GM18909 (cell line): ENCODE results near the gene PSMD12.
"Not testable (repeated sequence)": the region's sequence is repeated elsewhere in the genome, so short reads cannot be mapped to it uniquely, and the experiment has no call there.

Experiments
- ATAC-seq: cut with Tn5 transposase; IDR thresholded peaks from one replicate; pipeline ENCODE4 v1.9.1; 2021; ENCODE audit warnings: mild to moderate bottlenecking; ENCODE audit not compliant: unreplicated experiment, poor library complexity

Gene PSMD12

DNA sequence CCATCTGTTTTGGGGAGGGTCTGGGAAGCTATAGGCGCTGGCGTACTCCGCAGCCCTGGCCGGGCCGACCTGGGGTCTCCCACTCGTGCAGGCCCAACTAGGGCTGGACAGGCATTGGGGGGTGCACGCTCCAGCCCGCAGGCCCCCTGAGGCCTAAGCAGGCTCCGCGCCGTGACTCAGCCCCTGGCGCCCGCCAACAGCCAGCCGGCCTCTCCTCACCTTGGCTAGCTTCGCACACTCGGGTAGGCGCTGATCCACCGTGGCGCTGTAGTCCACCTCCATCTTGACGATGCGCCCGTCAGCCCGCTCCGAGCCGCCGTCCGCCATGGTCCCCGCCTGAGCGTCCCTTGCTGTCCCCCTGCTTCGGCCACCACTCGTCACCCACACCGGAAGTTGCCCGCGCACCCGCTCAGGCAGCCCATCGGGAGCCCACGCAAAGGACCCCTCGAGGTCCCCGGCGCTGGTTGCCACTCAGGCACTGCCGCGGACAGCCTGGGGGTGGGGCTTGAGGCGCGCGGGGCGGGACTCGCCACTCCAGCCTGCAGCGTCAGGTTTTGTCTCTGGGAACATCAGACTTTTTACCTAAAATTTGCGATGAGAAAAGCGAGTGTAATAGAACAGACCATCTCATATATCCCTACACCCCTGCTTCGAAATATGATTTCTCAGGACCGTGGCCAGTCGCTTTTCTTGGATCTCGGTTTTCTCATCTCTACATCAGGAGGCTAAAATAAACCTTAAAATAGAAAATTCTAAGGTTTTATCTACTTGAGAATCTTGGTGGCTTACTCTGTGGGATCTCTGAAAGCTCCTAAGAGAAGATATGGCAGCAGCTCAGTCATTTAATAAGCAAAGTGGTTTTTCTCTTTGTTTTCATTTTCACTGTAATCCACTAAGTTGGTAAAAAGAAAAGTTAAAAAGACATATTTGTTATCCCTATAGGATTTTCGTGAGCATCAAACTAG, at the start of gene PSMD12:
TSS of gene PSMD12 (minus strand) at position 385 of the 965 bp plus-strand sequence. CDS start at position 327, 58 bp downstream.
- peak; percentile 89 for ATAC-seq

DNA sequence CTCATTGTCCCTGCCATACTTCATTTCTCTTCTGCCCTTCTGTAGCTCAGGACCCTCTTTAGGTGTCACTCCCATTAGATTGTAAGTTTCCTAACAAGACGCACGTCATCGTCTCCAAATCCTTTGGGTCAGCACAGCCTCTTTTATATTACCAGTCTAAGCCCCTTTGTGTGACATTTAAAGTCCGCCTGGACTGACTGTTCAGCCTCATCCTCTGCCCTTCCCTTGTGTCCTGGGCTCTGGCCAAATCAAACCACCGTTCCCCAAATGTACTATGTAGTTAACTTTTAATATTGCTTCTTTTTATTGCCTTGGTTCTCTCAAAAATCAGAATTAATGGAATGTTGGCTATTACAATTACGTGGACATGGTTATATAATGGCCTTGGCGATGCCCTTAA, 48.9 kb upstream of the PSMD12 start:
- no peak for ATAC-seq

DNA sequence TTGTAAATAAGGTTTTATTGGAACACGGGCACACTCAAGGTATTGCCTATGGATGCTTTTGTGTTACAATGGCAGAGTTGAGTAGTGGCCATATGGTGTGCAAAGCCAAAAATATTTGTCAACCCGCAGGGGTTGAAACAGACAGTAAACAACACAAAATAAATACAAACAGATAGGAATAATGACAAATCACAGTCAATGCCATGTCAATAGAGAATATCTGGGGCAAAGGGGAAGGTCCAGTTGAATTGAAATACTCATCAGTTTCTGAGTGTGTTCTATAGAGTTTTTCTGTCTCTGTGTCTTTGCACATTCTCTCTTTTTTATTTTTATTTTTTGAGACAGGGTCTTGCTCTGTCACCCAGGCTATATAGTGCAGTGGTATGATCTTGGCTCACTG, 48.2 kb upstream of the PSMD12 start:
- no peak for ATAC-seq

DNA sequence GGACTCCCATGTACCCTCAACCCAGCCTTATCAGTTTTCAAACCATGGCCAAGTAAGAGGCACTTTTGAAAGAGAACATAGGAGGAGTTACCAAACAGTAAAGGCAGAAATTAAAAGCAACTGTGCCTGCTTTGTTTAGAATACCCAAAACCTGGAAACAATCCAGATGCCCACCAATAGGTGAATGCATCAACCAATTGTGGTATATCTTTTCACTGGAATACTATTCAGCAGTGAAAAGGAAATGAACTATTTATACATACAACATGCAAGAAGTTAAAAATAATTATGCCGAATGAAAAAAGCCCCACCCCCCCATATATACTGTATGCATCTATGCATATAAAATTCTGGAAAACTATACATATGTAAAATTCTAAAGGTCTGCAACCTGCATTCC, 47.8 kb upstream of the PSMD12 start:
- no peak for ATAC-seq

DNA sequence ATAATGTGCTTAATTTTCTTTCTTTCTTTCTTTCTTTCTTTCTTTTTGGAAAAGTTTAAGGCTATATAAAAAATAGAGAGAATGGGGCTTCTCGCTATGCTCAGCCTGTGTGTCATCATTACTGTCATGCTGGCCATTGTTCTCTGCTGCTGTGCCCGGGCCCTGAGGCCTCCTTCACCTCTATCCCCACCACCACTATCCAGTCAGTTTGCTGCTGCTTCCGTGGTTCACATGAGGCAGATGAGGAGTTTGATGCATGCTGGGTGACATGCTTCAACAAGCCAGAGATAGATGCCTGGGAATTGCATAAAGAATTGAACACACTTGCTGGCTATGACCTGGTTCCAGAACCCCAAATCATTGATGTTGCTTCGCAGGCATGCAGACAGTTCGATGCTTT, 47.0 kb upstream of the PSMD12 start:
- no peak for ATAC-seq

DNA sequence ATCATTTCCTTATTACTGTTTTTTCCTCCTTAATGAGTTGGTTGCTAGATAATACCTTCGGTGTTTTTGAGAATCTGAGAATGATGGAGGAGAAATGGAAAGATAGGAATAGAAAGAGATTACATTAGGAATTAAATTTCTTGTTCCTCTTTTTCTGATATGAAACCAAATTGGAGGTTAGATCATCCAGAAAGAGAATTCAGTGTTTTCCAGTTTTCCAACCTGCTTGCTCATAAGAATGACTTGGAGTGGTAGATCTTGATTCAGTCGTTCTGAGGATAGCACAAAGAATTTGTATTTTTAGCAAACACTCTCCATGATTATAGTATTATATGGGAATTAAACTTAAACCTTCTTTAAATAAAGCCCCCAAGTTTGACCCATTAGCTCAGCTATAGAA, 46.6 kb upstream of the PSMD12 start:
- no peak for ATAC-seq

DNA sequence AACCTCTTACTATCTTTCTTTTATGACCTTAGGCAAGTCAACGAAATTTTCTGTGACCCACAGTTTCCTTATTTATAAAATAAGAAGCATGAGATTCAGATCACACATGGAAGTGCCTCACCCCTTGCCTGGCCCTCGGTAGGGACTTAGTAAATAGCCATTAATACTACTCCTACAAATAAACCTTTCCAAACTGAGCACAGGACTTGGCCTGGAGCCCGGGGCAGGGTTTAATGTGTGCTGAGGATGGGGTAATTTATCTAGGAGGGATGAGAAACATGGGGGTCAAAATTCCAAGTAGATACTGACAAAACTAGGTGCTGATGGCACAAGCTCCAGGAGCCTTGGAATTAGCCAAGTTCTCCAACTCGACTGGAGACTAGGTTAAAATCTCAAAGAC, 45.7 kb upstream of the PSMD12 start:
- ATAC-seq, result no peak

DNA sequence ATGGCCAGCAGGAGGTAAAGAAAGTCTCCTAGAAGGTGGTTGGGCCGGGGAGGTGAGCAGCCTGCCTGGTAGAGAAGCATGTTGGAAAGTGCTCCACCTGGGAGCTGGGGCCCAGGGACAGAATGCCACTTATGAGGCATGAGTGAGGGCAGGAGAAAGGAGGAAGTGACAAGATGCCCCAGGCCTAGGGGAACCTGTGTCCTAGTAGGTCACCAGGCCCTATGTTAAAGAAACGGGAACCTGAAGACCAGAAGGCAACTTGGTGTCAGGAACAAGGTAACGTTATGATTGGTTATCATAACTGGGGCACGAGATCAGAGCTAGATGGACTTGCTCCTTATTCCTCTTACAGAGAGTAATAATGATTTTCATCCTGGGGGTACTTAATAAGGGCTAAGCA, 45.0 kb upstream of the PSMD12 start:
- ATAC-seq, result no peak

DNA sequence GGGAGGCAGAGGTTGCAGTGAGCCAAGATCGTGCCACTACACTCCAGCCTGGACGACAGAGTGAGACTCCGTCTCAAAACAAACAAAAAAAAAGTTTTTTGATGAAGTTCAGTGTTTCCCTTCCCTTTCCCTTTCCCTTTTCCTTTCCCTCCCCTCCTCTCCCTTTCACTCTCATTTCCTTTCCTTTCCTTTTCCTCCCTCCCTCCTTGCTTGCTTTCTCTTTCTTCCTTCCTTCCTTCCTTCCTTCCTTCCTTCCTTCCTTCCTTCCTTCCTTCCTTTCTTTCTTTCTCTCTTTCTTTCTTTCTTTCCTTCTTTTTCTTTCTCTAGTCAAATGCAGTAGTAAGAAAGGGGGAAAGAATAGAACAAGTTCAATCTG, 42.1 kb upstream of the PSMD12 start:
- not testable (repeated sequence) for ATAC-seq

DNA sequence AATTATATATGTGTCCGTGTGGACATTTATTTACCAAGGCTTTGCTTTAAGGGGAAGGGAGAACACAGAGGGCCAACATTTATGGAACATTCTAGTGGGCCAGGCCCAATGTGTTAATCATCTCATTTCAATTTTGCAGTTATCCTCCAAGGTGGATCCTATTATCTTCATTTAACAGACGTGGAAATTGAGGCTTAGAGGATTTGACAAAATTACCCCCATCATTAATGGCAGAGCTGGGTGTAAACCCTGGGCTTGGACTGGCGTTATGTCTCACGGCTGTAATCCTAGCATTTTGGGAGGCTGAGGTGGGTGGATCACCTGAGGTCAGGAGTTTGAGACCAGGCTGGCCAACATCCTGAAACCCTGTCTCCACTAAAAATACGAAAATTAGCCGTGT, 37.1 kb upstream of the PSMD12 start:
- no peak for ATAC-seq

DNA sequence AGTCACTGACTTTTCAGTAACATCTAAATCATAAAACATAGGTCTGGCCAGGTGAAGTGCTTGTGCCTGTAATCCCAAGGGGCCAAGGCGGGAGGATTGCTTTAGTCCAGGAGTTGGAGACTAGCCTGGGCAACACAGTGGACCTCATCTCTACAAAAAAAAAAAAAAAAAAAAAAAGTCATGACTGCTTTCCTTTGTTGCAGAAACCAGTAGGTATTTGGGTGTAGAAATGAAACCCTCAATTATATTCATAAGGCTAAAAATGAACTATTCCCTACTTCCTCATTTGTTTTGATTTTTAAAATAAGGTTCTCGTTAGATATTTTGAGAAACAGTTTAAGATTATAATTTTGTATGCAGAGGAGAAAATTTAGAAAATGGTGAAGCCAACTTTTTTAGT, 36.7 kb upstream of the PSMD12 start:
- ATAC-seq, result no peak

DNA sequence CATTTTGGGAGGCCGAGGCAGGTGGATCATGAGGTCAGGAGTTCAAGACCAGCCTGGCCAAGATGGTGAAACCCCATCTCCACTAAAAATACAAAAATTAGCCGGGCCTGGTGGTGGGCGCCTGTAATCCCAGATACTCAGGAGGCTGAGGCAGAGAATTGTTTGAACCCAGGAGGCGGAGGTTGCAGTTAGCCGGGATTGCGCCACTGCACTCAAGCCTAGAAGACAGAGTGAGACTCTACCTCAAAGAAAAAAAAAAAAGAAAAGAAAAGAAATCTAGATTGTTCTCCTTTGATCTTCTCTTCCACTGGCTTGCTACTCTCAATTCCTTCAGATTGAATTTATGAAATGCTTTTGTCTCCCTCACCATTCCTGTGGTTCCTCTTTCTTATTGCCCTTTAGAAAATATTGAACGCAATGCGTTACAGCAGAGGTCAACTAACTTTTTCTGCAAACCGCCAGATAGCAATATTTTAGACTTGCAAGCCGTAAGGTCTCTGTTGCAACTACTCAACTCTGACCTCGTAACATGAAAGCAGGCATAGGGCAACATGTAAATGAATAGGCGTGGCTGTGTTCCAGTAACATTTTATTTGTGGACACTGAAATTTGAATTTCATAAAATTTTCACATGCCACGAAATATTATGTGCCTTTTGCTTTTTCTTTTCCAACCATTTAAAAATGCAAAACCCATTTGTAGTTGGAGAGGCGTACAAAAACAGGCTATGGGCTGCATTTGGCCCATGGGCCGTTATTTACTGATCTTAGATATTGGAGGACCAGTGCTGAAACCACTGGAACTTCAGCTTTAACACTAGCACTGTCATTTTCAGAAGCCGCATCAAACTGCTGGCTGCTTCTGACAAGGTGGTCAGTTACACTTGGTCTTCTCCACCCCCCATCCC, 35.5 kb upstream of the PSMD12 start:
- ATAC-seq, result no peak

DNA sequence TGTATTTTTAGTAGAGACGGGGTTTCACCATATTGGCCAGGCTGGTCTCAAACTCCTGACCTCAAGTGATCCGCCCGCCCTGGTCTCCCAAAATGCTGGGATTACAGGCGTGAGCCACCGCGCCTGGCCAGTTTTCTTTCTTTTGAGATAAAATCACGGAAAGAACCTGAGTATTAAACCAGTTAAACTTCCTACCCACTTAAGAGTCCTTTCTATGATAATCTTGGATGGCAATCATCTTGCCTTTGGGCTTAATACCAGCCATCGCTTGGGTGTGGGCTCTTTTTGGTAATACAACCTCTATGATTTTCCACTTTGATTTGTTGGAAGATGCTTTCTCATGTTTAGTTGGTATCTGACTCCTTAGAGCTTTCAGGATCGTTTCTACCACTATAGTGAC, 34.7 kb upstream of the PSMD12 start:
- ATAC-seq, result no peak

DNA sequence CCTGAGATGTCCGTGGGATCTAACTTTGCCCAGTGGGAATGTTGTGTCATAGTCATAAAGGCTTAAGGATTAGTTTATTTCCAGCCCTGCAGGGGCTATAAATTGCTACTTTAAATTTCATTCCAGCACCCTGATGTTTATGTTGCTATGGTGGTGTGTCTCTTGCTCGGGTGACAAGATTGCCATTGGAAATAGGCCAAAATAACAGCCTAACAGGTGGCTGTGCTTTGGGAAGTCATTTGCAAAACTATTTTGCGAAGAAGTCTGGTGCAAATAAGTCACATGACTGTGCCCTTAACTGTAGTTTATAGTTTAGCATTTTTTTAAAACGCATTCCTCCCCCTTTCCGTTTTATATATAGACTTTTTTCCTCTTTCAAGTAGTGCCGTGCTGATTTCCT, 33.8 kb upstream of the PSMD12 start:
- no peak for ATAC-seq

DNA sequence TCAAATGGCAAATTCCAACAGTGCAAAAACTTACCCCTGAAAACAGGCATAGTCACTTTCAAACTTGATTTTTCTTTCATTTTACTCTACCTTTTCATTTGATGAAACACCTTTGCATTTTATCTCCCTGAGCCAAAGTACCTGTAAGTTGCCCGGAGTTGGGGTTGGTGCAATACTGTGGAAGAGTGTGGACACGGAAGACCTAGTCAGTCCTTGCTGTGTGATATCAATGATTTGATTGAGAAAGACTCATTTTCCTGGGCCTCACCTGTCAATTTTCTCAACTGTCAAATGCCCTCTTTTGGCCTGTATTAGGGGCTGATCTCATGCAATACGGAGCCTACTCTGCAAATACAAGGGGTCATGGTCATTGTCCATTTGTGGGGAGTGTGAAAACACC, 33.3 kb upstream of the PSMD12 start:
- ATAC-seq, result no peak

DNA sequence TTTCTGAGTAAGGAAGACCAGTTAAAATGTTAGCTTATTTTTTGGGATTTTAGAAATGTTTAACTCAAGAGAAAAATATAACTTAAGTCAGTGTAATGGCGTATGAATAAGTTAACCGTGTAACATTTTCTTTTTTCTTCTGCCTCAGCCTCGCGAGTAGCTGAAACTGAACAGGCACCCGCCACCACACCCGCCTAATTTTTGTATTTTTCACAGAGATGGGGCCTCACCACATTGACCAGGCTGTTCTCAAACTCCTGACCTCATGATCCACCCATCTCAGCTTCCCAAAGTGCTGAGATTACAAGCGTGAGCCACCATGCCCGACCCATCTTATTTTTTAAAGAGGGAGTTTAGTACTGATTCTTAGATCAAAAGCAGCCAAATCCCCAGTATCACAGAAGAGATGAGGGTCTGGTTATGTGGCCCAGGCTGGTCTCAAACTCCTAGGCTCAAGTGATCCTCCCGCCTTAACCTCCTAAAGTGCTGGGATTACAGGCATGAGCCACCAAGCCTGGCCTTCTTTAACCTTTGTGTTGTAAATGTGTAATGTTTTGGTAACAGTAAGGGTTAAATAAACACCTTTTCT, 27.5 kb upstream of the PSMD12 start:
- no peak for ATAC-seq

DNA sequence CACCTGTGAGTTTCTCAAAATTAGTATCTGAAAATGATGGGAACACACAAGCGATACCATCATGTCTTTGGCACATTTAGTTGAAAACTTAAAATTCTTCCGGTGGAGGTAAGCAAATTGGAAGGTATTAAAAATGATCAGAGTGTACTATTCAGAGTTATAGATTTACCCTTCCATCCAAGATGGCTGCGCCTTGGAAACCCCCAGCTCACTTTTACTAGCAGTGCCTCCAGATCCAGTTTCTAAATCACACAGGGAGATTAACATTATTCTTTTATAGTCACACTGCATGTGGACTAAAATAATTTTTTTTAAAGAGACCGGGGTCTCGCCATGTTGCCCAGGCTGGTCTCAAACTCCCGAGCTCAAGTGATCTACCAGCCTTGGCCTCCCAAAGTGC, 25.7 kb upstream of the PSMD12 start:
- ATAC-seq, result no peak

DNA sequence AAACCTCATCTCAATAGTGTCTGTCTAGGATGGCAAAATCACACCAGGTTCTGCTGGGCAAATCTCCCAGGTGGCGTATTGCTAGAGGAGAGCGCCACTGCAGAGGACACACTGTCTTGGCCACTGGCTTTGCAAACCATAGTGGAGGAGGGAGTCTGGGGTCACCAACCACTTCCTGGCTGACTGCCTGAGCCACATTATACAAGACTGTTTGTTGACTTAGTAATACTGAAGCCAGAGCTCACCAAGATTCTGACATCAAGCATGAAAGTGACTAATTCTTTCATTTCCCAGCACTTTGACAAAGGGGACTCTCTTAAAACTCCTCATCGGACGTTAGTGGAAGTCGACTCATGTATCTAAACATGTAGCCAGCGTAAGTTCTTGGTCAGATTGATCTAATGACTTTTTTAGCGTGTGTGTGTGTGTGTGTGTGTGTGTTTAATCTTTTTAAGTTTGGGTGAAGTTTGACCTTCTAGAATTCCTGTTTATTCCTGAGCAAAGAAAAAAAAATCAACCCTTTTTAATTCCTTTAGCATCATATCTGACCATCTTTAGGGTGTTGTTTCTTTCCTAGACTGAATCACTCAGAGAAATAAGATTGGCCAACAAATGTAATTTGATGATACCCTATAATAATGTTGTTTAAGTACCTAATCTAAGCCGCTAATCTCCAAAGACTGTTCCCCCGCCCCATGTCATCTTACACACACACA, 24.4 kb upstream of the PSMD12 start:
- ATAC-seq, result peak; percentile 89

DNA sequence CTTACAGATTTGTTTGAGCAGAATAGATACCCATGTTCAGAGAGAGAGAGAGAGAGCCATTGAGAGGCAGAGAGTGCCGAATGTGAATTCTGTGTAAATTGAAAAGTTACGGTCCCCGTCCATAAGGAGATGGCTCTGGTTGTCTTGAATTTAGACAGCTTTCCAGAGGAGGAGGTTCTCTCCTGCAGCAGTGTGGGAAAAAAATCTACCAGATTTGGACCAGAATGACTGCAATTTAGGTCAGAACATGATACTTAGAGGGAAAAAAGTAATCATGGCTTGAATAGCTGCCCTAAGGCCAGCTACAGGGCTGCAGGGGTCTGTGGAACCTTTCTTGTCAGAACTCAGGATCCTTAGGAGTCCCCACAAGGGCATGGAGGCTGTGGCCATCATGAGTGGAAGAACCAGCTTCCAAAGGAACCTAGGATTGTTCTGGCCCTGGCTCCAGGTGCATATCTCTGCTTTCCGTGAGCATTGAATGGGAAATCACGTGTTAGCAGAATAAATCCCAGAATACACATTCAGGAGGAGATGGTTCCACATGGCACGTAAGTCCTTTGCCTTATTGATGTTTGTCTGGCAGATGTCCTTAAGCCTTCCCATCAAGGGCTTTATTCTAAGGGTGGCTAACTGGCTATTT, 23.7 kb upstream of the PSMD12 start:
- no peak for ATAC-seq

DNA sequence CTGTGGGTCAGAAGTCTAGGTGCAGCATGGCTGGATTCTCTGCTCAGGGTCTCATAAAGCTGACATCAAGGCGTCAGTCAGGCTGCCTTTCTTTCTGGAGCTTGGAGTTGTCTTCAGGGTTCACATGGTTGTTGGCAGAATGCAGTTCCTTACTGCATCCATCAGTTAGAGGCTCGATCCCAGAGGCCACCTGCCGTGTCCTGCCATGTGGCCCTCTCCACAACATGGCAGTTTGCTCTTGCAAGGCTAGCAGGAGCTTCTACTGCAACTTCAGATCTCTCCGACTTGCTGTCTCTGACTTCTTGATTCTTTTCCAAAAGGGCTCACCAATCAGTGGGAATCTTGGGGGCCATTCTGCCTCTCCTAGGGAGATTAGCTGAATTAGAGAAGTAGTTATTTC, 22.6 kb upstream of the PSMD12 start:
- ATAC-seq, result no peak
